Suprapubic skin (tissue), 4 donors: ENCODE results near the gene COMT. TPM values are rescaled to one million over a fixed set of nuclear protein-coding genes. Genes with fewer than 3 reads are reported as not detected.

Experiments used
- DNase-seq, 2 donors: peaks; one replicate each; pipeline ENCODE4 v3.0.0-alpha.2; 2019; ENCODE audit warnings: low spot score in 2 of 2
- H3K27ac ChIP-seq: fragments of 200-600 bp; sonication (generic); one replicate; pipeline ENCODE4 v1.5.1; 2019
- H3K27me3 ChIP-seq: fragments of 200-600 bp; sonication (generic); one replicate; pipeline ENCODE4 v1.5.1; 2019
- H3K36me3 ChIP-seq: fragments of 200-600 bp; sonication (generic); one replicate; pipeline ENCODE4 v1.5.1; 2019
- H3K4me1 ChIP-seq: fragments of 200-600 bp; sonication (generic); one replicate; pipeline ENCODE4 v1.5.1; 2019
- H3K4me3 ChIP-seq: fragments of 200-600 bp; sonication (generic); one replicate; pipeline ENCODE4 v1.5.1; 2019; ENCODE audit warnings: mild to moderate bottlenecking
- H3K9me3 ChIP-seq: fragments of 200-600 bp; sonication (generic); one replicate; pipeline ENCODE4 v1.5.1; 2019
- CTCF ChIP-seq, 2 donors: fragments of 200-600 bp in 1 of 2; fragments of 450-650 bp in 1 of 2; sonication (generic) in 1 of 2; IDR thresholded peaks; one replicate each; pipeline ENCODE4 v1.5.1; 2016 to 2019; ENCODE audit warnings: antibody characterized with exemption in 2 of 2, mild to moderate bottlenecking in 1 of 2, moderate library complexity in 1 of 2
- EP300 ChIP-seq: sonication (generic); formaldehyde crosslinking; IDR thresholded peaks from one replicate; pipeline ENCODE4 v1.6.1; 2017; ENCODE audit warnings: antibody characterized with exemption
- POLR2A ChIP-seq, 2 donors: fragments of 450-650 bp; IDR thresholded peaks; one replicate each; pipeline ENCODE4 v1.6.1; 2017; ENCODE audit warnings: antibody characterized with exemption in 2 of 2, mild to moderate bottlenecking in 2 of 2, moderate library complexity in 2 of 2
- POLR2AphosphoS5 ChIP-seq, 3 donors: sonication (generic); formaldehyde crosslinking; IDR thresholded peaks; one replicate each; pipeline ENCODE4 v1.6.1; 2017; ENCODE audit warnings: antibody characterized with exemption in 3 of 3
- WGBS: methylation state at CpG from one replicate; pipeline ENCODE4 v1.1.5; 2018; 5-methylcytosine and 5-hydroxymethylcytosine counted together
- total RNA-seq, 4 donors: library from RNA; depleted of rRNA; stranded (reverse); fragments of >200 nt; gene quantifications; one replicate each; pipeline ENCODE4 v1.1.0, GENCODE V29; 2016

Gene COMT
- total RNA-seq, 4 donors from 2014 or later = 206 to 293 (median 246) TPM

- Histone ChIP-seq H3K9me3 (no peaks in the 10 kb centered on the region), H3K36me3 (peaks cover 30% of the 10 kb centered on the region), H3K4me1 (peaks cover 49% of the 10 kb centered on the region), H3K27ac (peak overlapping the region; percentile 93), H3K27me3 (no peaks in the 10 kb centered on the region), H3K4me3 (peak overlapping the region; percentile 44)
- TF ChIP-seq POLR2AphosphoS5 (IDR thresholded peaks at IDR 0.05) (no peak), EP300 (no peak), CTCF (IDR thresholded peaks at IDR 0.05) (peak; percentile 24 to 81)
- no peak for DNase-seq
- WGBS = 65% methylated on average over 9 of the region's 22 CpGs
Measured at GRCh38 chr22:19962246-19962908, 20.8 kb downstream of the COMT start.

GRCh38 chr22:19962909-19963806, 21.6 kb downstream of the COMT start:
- 66% methylated on average over 25 of the region's 30 CpGs for WGBS
- H3K4me3 ChIP-seq = peak overlapping the region; percentile 44
- DNase-seq = peak in 1 of 2 donors; percentile 90
- peak in 2 of 3 donors; percentile 72 to 89 for TF ChIP-seq POLR2AphosphoS5 (IDR thresholded peaks at IDR 0.05)
- TF ChIP-seq POLR2A (IDR thresholded peaks at IDR 0.05) = no peak
- no peak for TF ChIP-seq EP300
- peaks cover 49% of the 10 kb centered on the region for H3K4me1 ChIP-seq
- peak overlapping the region; percentile 93 for H3K27ac ChIP-seq
- no peaks in the 10 kb centered on the region for H3K9me3 ChIP-seq
- H3K36me3 ChIP-seq = peaks cover 38% of the 10 kb centered on the region
- H3K27me3 ChIP-seq = no peaks in the 10 kb centered on the region

GRCh38 chr22:19963863-19964642, 22.5 kb downstream of the COMT start:
- H3K27me3 ChIP-seq = no peaks in the 10 kb centered on the region
- 78% methylated on average over 6 of the region's 12 CpGs for WGBS
- DNase-seq = no peak
- peaks cover 47% of the 10 kb centered on the region for H3K36me3 ChIP-seq
- no peak for TF ChIP-seq POLR2A (IDR thresholded peaks at IDR 0.05)
- no peak for TF ChIP-seq EP300
- no peak for TF ChIP-seq CTCF (IDR thresholded peaks at IDR 0.05)
- no peak for TF ChIP-seq POLR2AphosphoS5 (IDR thresholded peaks at IDR 0.05)
- H3K9me3 ChIP-seq = no peaks in the 10 kb centered on the region
- H3K4me1 ChIP-seq = peaks cover 45% of the 10 kb centered on the region
- peak overlapping the region; percentile 44 for H3K4me3 ChIP-seq
- H3K27ac ChIP-seq = peak overlapping the region; percentile 93

- H3K27me3 ChIP-seq = no peaks in the 10 kb centered on the region
- H3K4me1 ChIP-seq = peaks cover 37% of the 10 kb centered on the region
Measured at GRCh38 chr22:19964701-19965386, 23.3 kb downstream of the COMT start.

More at GRCh38 chr22:19964701-19965386, 23.3 kb downstream of the COMT start:
- 90% methylated on average over 14 of the region's 15 CpGs for WGBS
- no peak for TF ChIP-seq POLR2A (IDR thresholded peaks at IDR 0.05)
- no peak for TF ChIP-seq EP300
- no peak for TF ChIP-seq POLR2AphosphoS5 (IDR thresholded peaks at IDR 0.05)
- TF ChIP-seq CTCF (IDR thresholded peaks at IDR 0.05) = no peak
- DNase-seq = no peak
- Histone ChIP-seq H3K27ac (no peak overlapping the region), H3K4me3 (no peak overlapping the region), H3K36me3 (peaks cover 55% of the 10 kb centered on the region), H3K9me3 (no peaks in the 10 kb centered on the region)
